Measurements from ENCODE around the gene EMP1.
A peak's percentile ranks its signal among the peaks of the same experiment; 100 is the strongest.

Gene EMP1

DNA sequence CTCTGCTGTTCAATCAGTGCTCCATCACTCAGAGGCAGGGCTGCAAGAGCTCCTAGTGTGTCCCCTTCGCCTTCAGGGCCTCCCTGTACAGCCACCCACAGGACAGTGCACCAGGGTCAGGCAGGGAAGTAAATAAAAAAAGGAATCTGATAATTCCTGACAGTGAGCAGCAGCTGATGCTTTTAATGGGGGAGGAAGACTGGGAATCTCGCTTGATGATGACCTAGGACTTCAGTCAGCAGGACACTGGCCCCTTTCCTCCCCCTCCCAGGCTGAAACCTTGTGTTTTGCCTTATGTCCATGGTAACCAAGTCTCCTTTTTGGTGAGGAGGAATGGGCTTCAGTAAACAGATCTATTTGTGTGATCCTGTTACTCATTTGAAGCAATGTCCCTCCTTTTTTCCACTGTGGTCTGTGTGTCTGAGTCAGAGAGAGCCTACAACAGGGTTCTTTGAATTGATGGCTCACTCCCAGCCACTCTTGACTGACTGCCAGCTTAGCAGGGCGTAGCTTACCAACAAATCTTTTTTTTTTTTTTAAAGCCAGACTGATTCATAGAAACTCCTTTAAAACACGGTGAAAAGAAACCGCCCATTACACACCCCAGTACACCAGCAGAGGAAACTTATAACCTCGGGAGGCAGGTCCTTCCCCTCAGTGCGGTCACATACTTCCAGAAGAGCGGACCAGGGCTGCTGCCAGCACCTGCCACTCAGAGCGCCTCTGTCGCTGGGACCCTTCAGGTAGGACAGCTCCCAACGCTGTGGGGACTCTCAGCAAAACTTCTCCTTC, at the start of gene EMP1:
Gene EMP1 (plus strand): TSS at position 597 of the 792 bp plus-strand sequence. CDS start 14,785 bp downstream, outside the sequence.
- H3K4me3 ChIP-seq (ENCODE audit: low read depth, low read length) = peak within 1 kb of the TSS; percentile 82
- no peak for TF ChIP-seq CTCF (IDR thresholded peaks at IDR 0.05; ENCODE audit: low read depth, low read length)

- H3K4me3 ChIP-seq (ENCODE audit: low read depth, low read length) = no peak overlapping the region
- no peak for TF ChIP-seq CTCF (IDR thresholded peaks at IDR 0.05; ENCODE audit: low read depth, low read length)
These were observed 48.6 kb upstream of the EMP1 start for GRCh38 chr12:13147688-13148484.

DNA sequence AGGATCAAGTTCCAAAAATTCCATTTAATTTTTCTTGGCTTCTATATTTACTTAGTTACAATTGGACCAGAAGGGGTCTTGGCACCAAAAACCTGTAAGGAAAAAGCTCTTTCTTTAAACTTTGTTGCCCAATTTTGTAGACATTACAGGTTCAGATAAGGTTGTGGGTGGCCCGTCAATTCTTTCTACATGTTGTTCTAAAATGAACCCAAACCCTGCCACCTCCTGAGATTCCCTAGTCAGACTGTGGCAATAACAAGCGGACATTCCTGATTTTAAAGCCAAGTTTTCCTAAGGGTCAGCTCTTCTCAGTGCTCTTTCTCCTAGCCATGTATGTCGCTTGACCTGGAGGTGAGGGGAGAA, 48.1 kb upstream of the EMP1 start:
- H3K4me3 ChIP-seq (ENCODE audit: low read depth, low read length) = no peak overlapping the region
- no peak for TF ChIP-seq CTCF (IDR thresholded peaks at IDR 0.05; ENCODE audit: low read depth, low read length)

- TF ChIP-seq CTCF (IDR thresholded peaks at IDR 0.05; ENCODE audit: low read depth, low read length) = no peak
- no peak overlapping the region for H3K4me3 ChIP-seq (ENCODE audit: low read depth, low read length)
These were observed 47.1 kb upstream of the EMP1 start for GRCh38 chr12:13149411-13149810.

GRCh38 chr12:13152281-13152680, 44.2 kb upstream of the EMP1 start:
- no peak for TF ChIP-seq CTCF (IDR thresholded peaks at IDR 0.05; ENCODE audit: low read depth, low read length)

DNA sequence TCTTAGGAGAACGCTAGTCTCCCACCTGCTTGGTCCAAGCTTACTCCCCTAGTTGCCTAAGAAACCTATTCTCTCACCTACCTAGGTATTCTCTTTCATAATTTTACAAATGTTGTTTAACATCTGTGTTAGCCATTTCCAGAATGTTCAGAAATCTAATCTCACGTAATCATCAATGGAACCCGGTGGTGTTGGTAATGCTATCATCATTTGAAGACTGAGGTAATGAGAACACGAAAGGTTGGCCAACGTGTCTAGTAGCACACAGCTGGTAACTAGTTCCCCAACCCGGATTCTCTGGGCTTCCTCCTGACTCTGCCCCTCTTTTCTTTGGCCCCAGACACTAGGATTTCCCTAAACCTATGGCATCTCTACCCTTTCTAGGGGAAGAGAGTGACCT, 43.8 kb upstream of the EMP1 start:
- no peak for TF ChIP-seq CTCF (IDR thresholded peaks at IDR 0.05; ENCODE audit: low read depth, low read length)
- no peak overlapping the region for H3K4me3 ChIP-seq (ENCODE audit: low read depth, low read length)

More at GRCh38 chr12:13152281-13152680, 44.2 kb upstream of the EMP1 start:
- no peak overlapping the region for H3K4me3 ChIP-seq (ENCODE audit: low read depth, low read length)

- H3K4me3 ChIP-seq (ENCODE audit: low read depth, low read length) = no peak overlapping the region
- no peak for TF ChIP-seq CTCF (IDR thresholded peaks at IDR 0.05; ENCODE audit: low read depth, low read length)
These were observed 43.3 kb upstream of the EMP1 start for GRCh38 chr12:13153180-13153579.

All from WI38 (cell line).